ENCODE measurements around the gene NHEJ1.

NHEJ1 gene

DNA sequence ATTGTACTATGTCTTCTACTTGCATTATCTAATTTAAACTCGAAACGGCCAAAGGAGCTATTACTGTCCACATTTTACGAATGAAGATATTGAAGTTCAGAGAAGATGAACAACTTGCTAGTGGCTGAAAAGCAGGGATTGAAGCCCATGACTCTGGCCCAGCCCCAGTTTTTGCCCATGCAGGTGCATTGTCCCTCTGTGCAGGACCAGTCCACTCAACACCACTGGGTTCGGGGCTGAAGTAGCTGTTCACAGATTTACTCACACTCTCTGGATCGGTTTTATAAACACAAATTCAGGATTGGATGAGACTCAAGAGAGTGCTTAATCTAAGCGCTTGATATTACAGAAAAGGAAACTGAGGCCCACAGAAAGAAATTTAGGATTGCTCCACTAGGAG, 98.5 kb downstream of the NHEJ1 start:
- H3K36me3 ChIP-seq (ENCODE audit: control insufficient read depth, insufficient read depth, low read length): no peaks in the 10 kb centered on the region
- peaks cover 47% of the 10 kb centered on the region for H3K27me3 ChIP-seq (ENCODE audit: control insufficient read depth, insufficient read depth, low read length)

DNA sequence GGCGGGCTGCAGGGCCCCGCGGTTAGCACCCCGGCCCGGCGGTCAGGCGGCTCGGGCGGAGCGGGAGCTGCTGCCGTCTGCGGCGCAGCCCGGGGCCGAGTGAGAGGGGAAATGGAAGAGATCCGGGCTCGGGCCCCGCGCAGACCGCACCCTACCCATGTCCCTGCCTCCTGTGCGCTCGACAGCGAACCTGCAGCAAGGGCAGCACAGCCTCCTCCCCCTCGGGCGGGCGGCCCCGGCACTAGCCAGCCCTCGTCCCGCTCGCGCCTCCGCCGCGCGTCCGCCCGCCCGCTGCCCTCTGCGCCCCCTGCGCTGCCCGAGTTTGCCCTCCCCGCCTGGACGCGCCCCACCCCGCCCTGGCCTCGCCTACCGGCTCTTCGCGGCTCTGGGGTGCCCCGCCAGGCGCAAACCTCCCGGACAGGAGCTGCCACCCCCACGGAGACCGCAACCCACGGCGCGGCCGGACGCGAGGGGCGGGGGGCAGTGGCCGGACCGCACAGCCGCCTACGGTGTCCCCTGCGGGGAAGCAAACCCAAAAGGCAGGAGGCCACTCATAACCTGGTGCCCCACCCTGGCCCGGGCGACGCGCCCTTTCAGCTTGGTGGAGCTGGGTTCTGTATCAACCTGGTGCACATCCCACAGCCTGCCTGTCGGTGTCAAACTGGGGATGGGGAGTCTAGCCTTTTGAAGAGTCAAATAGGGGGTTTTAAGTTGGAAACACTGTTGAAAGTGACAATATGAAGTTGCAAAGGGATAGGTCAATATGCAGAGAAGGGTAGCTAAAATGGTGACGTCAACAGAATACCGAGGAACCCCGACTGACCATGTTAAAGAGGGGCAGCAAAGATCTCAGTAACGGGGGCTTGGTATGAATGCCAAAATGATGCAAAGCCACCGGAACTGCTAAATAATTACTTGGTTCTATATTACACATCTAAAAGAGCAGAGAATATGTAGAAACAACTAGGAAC, 99.5 kb downstream of the NHEJ1 start, which contains the start of gene IHH:
Gene IHH, minus strand, starts transcription at position 101 of the 971 bp plus-strand sequence. CDS start 454 bp downstream, outside the sequence.
- H3K9ac ChIP-seq (ENCODE audit: low read length): peak within 1 kb of the TSS; percentile 80
- H3K4me1 ChIP-seq (ENCODE audit: control insufficient read depth, insufficient read depth, low read length): peaks cover 36% of the 10 kb centered on the region
- H3K36me3 ChIP-seq (ENCODE audit: control insufficient read depth, insufficient read depth, low read length): peaks cover 3% of the 10 kb centered on the region
- peaks cover 56% of the 10 kb centered on the region for H3K27me3 ChIP-seq (ENCODE audit: control insufficient read depth, insufficient read depth, low read length)
- peak within 1 kb of the TSS; percentile 82 for H3K4me3 ChIP-seq (ENCODE audit: low read length)
- H3K9me3 ChIP-seq (ENCODE audit: control insufficient read depth, low read length): no peaks in the 10 kb centered on the region

More for the DNA sequence above, 98.5 kb downstream of the NHEJ1 start:
- Histone ChIP-seq H3K4me3 (ENCODE audit: low read length) (no peak overlapping the region), H3K9ac (ENCODE audit: low read length) (no peak overlapping the region), H3K4me1 (ENCODE audit: control insufficient read depth, insufficient read depth, low read length) (peaks cover 26% of the 10 kb centered on the region), H3K9me3 (ENCODE audit: control insufficient read depth, low read length) (no peaks in the 10 kb centered on the region)

DNA sequence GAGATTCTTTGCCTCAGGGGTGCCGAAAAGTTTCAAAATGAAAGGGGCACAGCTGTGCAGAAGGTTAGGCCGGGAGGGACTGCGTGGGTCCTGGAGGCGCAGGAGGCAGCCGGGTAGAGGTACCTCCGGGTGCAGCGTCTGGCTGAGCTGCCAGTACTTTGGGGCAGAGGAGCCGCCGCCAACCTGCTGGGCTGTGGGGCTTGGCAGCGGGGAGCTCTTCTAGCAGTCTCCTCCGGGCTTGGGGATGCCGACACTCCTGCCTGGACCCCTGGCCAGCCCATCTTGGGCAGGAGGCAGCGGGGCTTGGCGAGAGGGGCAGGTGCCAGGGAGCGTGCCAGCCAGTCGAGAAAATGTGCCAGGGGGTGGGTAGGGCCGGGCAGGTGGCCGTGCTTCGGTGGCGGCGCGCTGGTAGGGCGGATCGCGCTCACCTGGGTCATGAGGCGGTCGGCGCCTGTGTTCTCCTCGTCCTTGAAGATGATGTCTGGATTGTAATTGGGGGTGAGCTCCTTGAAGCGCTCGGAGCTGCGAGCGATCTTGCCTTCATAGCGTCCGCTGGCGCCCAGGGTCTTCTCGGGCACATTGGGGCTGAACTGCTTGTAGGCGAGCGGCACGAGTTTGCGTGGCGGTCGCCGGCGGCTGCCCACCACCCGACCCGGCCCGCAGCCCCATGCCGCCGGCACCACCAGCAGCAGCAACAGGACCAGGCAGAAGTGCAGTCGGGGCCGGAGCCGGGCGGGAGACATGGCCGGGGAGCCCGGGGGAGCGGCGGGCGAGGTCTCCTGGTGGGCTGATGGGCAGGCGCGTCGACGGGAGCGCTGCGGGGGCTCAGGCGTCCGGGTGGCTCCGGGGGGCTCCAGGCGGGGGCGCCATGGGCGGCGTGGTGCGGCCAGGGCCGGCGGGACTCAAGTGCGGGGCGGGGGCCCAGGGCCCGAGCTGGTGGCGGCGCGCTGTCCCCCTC, 100.6 kb downstream of the NHEJ1 start:
- Histone ChIP-seq H3K4me1 (ENCODE audit: control insufficient read depth, insufficient read depth, low read length) (peaks cover 38% of the 10 kb centered on the region), H3K9me3 (ENCODE audit: control insufficient read depth, low read length) (no peaks in the 10 kb centered on the region), H3K4me3 (ENCODE audit: low read length) (peak overlapping the region; percentile 82), H3K36me3 (ENCODE audit: control insufficient read depth, insufficient read depth, low read length) (peaks cover 5% of the 10 kb centered on the region), H3K9ac (ENCODE audit: low read length) (peak overlapping the region; percentile 80), H3K27me3 (ENCODE audit: control insufficient read depth, insufficient read depth, low read length) (peaks cover 57% of the 10 kb centered on the region)

DNA sequence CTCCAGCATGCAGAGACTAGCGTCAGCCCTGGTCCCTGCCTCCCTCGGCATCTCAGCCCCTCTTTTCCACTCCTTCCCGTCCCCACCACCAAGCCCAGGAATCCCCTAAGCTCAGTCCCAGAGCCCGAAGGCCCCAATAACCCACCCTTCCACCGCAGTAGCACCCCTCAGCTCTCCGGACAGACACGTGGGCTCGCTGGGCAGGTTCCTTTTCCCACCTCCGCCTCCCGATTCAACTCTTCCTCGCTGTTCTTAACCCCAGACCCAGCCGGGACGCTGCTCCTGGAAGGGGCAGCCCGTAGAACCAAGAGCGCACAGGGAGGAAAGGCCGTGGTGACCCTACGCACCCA, 101.3 kb downstream of the NHEJ1 start:
- H3K4me3 ChIP-seq (ENCODE audit: low read length): peak overlapping the region; percentile 82
- peak overlapping the region; percentile 80 for H3K9ac ChIP-seq (ENCODE audit: low read length)

DNA sequence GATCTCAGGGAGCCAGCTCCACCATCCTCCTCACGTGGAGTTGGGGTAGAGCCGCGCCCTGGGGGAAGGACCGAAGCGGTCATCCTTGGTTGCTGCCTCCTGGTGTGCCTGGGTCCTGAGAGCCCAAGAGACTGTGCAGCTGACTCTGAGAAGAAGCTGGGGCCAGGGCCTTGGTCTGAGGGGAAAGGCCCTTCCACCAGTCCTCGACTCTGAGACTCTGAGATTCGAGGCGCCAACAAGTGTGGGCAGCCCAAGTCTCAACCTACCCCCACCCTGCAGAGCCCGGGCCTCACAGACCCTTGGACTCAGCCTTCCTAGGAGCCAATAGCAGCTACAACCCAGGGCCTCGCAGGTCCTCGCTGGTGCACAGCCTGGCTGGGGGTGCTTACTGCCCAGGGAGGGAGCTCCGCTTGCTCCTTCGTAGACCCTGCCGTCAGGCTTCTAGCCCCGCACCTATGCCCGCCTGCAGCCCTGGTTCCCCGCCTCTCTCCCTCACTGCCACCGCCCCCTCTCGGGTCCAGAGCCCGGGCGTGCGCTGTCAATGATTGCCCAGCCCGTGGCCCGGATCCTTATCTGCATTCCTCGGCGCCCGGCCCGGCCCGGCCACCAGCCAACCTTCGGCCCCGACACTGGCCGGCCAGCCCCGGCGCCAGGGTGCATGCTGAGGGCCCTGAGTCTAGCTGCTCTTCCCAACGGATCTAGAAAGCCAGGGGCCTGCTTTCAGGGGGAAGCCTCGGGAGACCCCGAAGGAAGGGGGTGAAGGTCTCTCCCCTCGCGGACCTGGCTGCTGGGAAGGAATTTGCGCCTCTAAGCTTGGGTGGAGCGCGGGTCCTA, 101.9 kb downstream of the NHEJ1 start:
- H3K36me3 ChIP-seq (ENCODE audit: control insufficient read depth, insufficient read depth, low read length): peaks cover 5% of the 10 kb centered on the region
- no peaks in the 10 kb centered on the region for H3K9me3 ChIP-seq (ENCODE audit: control insufficient read depth, low read length)
- H3K4me1 ChIP-seq (ENCODE audit: control insufficient read depth, insufficient read depth, low read length): peaks cover 38% of the 10 kb centered on the region
- H3K27me3 ChIP-seq (ENCODE audit: control insufficient read depth, insufficient read depth, low read length): peaks cover 57% of the 10 kb centered on the region
- peak overlapping the region; percentile 80 for H3K9ac ChIP-seq (ENCODE audit: low read length)
- peak overlapping the region; percentile 82 for H3K4me3 ChIP-seq (ENCODE audit: low read length)

More for the DNA sequence above, 101.3 kb downstream of the NHEJ1 start:
- Histone ChIP-seq H3K36me3 (ENCODE audit: control insufficient read depth, insufficient read depth, low read length) (peaks cover 5% of the 10 kb centered on the region), H3K27me3 (ENCODE audit: control insufficient read depth, insufficient read depth, low read length) (peaks cover 57% of the 10 kb centered on the region), H3K4me1 (ENCODE audit: control insufficient read depth, insufficient read depth, low read length) (peaks cover 38% of the 10 kb centered on the region), H3K9me3 (ENCODE audit: control insufficient read depth, low read length) (no peaks in the 10 kb centered on the region)

DNA sequence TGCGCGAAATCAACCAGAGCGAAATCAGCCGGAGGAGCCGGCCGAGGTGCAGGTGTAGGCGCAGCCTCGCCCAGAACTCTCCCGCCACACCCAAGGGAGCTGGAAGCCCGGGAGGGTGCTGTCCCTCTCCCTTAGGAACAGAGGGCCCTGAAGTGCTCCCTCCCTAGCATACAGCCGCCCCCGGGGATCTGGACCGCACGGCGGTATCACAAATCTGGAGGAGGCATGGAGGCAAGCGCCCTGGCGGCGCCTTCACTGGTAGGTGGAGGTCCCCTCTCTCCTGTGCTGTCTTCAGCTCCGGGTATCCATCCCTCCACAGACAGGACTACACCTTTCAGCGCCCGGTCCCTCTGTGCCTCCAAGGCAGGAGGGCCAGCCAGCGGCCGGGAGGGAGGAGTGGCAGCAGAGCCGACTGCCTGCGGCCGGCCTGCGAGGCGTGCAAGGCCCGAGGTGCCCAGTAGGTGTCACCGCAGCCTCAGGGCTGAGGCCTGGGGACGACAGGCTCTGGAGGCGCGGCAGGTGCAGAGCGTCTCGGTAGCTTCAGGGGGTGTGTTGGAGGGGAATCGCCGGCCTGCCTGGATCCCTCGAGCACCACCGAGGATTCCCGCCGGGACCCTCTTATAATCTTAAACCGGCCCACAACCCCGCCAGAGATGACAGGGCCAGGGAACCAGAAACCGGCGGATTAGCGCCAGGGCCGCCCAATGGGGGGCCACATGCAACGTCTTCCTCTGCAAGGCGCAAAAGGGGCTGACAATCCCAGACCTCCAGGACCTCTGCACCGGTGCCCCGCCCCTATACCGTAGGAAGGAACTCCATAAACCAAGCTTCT, 102.7 kb downstream of the NHEJ1 start:
- H3K9ac ChIP-seq (ENCODE audit: low read length): peak overlapping the region; percentile 80
- H3K27me3 ChIP-seq (ENCODE audit: control insufficient read depth, insufficient read depth, low read length): peaks cover 55% of the 10 kb centered on the region
- H3K9me3 ChIP-seq (ENCODE audit: control insufficient read depth, low read length): no peaks in the 10 kb centered on the region
- peaks cover 5% of the 10 kb centered on the region for H3K36me3 ChIP-seq (ENCODE audit: control insufficient read depth, insufficient read depth, low read length)
- peaks cover 38% of the 10 kb centered on the region for H3K4me1 ChIP-seq (ENCODE audit: control insufficient read depth, insufficient read depth, low read length)
- H3K4me3 ChIP-seq (ENCODE audit: low read length): peak overlapping the region; percentile 74

DNA sequence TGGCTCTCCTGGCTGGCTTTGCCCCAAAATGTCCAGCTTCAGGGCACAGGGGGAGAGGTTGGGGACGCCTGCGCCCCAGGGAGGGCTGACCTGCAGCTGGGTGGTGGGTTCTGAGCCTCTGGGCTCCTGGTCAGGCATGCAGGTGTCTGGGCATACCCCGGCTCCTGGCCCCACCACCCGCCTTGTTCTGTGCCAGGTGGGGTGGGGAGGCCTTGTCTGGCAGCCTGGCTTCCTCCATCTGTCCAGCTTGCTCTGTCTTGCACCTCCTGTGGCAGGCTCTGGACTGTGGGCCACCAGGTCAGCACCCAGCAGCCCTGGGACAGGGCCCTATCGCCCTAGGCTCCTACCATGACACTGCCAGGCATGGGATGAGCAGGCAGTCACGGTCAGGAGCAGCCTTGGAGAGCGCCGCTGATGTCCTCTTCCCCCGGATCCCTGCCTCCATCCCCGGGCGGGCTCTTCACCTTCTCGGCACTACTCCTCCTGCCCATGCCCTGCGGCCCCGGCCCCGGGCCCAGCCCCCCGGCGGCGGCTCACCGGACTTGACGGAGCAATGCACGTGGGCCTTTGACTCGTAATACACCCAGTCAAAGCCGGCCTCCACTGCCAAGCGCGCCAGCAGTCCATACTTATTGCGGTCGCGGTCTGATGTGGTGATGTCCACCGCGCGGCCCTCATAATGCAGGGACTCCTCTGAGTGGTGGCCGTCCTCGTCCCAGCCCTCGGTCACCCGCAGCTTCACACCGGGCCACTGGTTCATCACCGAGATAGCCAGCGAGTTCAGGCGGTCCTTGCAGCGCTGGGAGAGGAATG, 103.5 kb downstream of the NHEJ1 start:
- H3K4me3 ChIP-seq (ENCODE audit: low read length): no peak overlapping the region
- no peak overlapping the region for H3K9ac ChIP-seq (ENCODE audit: low read length)

DNA sequence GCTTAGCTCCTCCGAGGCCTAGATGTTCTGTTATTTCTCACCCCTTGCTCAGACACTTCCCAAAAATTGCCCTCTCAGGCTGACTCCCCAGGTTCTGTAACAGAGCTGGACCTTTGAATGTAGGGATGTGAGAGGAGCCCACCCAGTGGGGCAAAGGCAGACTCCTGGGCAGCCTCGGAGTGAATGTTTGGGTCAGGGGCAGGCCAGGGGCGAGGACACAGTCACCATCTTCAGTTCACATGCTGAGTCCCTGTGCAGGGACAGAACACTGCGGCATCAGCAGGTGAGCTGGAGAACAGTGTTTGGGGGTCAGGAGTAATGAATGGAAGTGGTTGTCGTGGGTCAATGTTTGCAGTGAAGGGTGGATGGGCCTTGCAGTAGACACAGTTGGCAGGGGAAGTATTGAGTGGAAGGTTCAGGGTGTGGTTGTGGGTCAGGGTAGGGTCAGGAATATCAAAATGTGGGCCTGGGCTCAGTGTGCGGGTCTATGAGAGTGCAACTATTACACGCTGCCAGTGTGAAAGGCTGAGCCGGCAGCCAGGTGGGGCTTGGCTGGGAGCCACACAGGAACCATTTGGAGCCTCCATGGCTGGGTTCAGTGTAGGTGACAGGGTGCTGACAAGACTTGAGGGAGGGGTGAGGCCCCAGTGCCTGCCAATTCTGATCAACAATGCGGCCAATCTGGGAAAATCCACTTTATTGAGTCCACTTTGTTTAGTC, 104.3 kb downstream of the NHEJ1 start:
- H3K4me3 ChIP-seq (ENCODE audit: low read length): no peak overlapping the region
- H3K4me1 ChIP-seq (ENCODE audit: control insufficient read depth, insufficient read depth, low read length): peaks cover 38% of the 10 kb centered on the region
- H3K9me3 ChIP-seq (ENCODE audit: control insufficient read depth, low read length): no peaks in the 10 kb centered on the region
- H3K9ac ChIP-seq (ENCODE audit: low read length): no peak overlapping the region
- H3K36me3 ChIP-seq (ENCODE audit: control insufficient read depth, insufficient read depth, low read length): peaks cover 5% of the 10 kb centered on the region
- peaks cover 44% of the 10 kb centered on the region for H3K27me3 ChIP-seq (ENCODE audit: control insufficient read depth, insufficient read depth, low read length)

More for the DNA sequence above, 103.5 kb downstream of the NHEJ1 start:
- no peaks in the 10 kb centered on the region for H3K9me3 ChIP-seq (ENCODE audit: control insufficient read depth, low read length)
- peaks cover 38% of the 10 kb centered on the region for H3K4me1 ChIP-seq (ENCODE audit: control insufficient read depth, insufficient read depth, low read length)
- H3K36me3 ChIP-seq (ENCODE audit: control insufficient read depth, insufficient read depth, low read length): peaks cover 5% of the 10 kb centered on the region
- H3K27me3 ChIP-seq (ENCODE audit: control insufficient read depth, insufficient read depth, low read length): peaks cover 52% of the 10 kb centered on the region

DNA sequence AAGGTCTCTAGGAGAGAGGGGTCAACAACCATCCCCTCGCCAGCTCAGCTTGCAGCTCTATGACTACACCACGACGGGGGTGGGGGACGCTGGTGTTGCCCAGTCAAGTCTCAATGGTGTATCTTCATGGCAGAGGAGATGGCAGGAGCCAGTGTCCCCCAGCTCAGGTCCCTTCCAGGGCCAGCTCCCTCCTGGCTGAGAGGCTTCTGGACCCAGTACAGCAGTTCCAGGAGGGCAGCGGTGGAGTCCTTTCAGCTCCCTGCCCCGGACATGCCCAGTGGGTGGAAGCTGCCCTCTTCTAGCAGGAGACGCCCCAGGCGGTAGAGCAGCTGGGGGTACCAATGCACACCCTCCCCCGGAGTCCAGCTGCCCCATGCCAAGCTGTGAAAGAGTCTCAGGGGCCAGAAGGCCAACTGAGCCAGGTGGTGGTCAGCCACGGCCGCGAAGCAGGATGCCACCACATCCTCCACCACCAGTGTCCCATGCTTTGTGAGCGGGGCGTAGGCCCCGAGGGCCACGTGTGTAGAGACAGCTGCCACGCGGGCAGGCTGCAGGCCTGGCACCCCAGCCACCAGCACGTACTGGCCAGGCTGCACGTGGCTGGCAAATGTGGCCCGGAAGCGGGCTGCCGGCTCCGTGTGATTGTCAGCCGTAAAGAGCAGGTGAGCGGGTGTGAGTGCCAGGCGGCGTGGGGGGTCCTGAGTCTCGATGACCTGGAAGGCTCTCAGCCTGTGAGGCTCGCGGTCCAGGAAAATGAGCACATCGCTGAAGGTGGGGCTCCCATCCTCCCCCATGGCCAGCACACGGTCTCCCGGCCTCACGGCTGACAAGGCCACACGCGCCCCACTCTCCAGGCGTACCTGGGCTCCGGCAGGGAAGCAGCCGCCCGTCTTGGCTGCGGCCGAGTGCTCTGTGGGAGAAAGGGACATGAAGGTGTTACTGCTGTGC, 105.4 kb downstream of the NHEJ1 start:
- H3K4me3 ChIP-seq (ENCODE audit: low read length): no peak overlapping the region
- H3K4me1 ChIP-seq (ENCODE audit: control insufficient read depth, insufficient read depth, low read length): peaks cover 39% of the 10 kb centered on the region
- peaks cover 40% of the 10 kb centered on the region for H3K27me3 ChIP-seq (ENCODE audit: control insufficient read depth, insufficient read depth, low read length)
- H3K9ac ChIP-seq (ENCODE audit: low read length): no peak overlapping the region
- H3K36me3 ChIP-seq (ENCODE audit: control insufficient read depth, insufficient read depth, low read length): peaks cover 5% of the 10 kb centered on the region
- H3K9me3 ChIP-seq (ENCODE audit: control insufficient read depth, low read length): no peaks in the 10 kb centered on the region
